Activated naive CD4-positive, alpha-beta T cell treated with anti-CD3 and anti-CD28 coated beads, Interleukin-2, amount 10 ng/mL, durations not matched to agents 7 days and 5 days (primary cell): ENCODE measurements around the gene EP300.

Experiments used
- CTCF ChIA-PET: fragments of 350-600 bp; sonication (Branson Sonifier 250); formaldehyde crosslinking; loops from one replicate; lab custom pipeline; 2021; ENCODE audit warnings: antibody characterized with exemption; lab: Charles Lee
- DNase-seq: peaks from one replicate; pipeline ENCODE4 v3.0.0-alpha.2; 2020
- H3K27ac Mint-ChIP-seq: one replicate; pipeline ENCODE4 v1.8.0; 2021; ENCODE audit warnings: mild to moderate bottlenecking, moderate library complexity, mixed read lengths
- H3K27me3 Mint-ChIP-seq: one replicate; pipeline ENCODE4 v1.8.0; 2021; ENCODE audit warnings: mild to moderate bottlenecking, mixed read lengths
- H3K36me3 Mint-ChIP-seq: one replicate; pipeline ENCODE4 v1.8.0; 2021; ENCODE audit warnings: mixed read lengths
- H3K4me1 Mint-ChIP-seq: one replicate; pipeline ENCODE4 v1.8.0; 2021; ENCODE audit warnings: mixed read lengths
- H3K4me3 Mint-ChIP-seq: one replicate; pipeline ENCODE4 v1.8.0; 2021; ENCODE audit warnings: mild to moderate bottlenecking, moderate library complexity, mixed read lengths
- H3K9me3 Mint-ChIP-seq: one replicate; pipeline ENCODE4 v1.8.0; 2021; ENCODE audit warnings: mixed read lengths

EP300 gene

GRCh38 chr22:41193829-41194228 is 101.4 kb downstream of the EP300 start:
- H3K9me3 Mint-ChIP-seq = no peaks in the 10 kb centered on the region
- DNase-seq = no peak
- no peak overlapping the region for H3K4me3 Mint-ChIP-seq
- CTCF ChIA-PET = interaction anchor here (1.9 kb wide), 1 partner anchor 271 kb away, joined by 5 read pairs; no protein-coding TSS in a partner anchor
- H3K4me1 Mint-ChIP-seq = peaks cover 11% of the 10 kb centered on the region
- no peak overlapping the region for H3K27ac Mint-ChIP-seq
- no peaks in the 10 kb centered on the region for H3K36me3 Mint-ChIP-seq
- H3K27me3 Mint-ChIP-seq = peaks cover 44% of the 10 kb centered on the region

- CTCF ChIA-PET = interaction anchor here (0.7 to 1.7 kb wide), 4 partner anchors 16 to 276 kb away, joined by 3 to 8 read pairs (median 3); no protein-coding TSS in a partner anchor
- peaks cover 68% of the 10 kb centered on the region for H3K27me3 Mint-ChIP-seq
- H3K36me3 Mint-ChIP-seq = no peaks in the 10 kb centered on the region
- no peaks in the 10 kb centered on the region for H3K9me3 Mint-ChIP-seq
- peak; percentile 89 for DNase-seq
- H3K4me3 Mint-ChIP-seq = peak overlapping the region; percentile 80
- peak overlapping the region; percentile 53 for H3K27ac Mint-ChIP-seq
- peaks cover 14% of the 10 kb centered on the region for H3K4me1 Mint-ChIP-seq
Measured at GRCh38 chr22:41197038-41197972, 104.9 kb downstream of the EP300 start.

GRCh38 chr22:41198027-41198580 is 105.7 kb downstream of the EP300 start:
- Mint-ChIP-seq H3K4me3 (peak overlapping the region; percentile 80), H3K4me1 (peaks cover 14% of the 10 kb centered on the region), H3K36me3 (no peaks in the 10 kb centered on the region), H3K9me3 (no peaks in the 10 kb centered on the region), H3K27ac (no peak overlapping the region), H3K27me3 (peaks cover 69% of the 10 kb centered on the region)
- CTCF ChIA-PET = interaction anchor here (0.7 to 1.7 kb wide), 5 partner anchors 17 to 277 kb away, joined by 3 to 8 read pairs (median 3); no protein-coding TSS in a partner anchor
- peak; percentile 76 for DNase-seq

GRCh38 chr22:41201141-41201540 is 108.7 kb downstream of the EP300 start:
- no peak for DNase-seq
- no peak overlapping the region for H3K4me3 Mint-ChIP-seq
- CTCF ChIA-PET = interaction anchor here (0.6 kb wide), 1 partner anchor 97 kb away, joined by 3 read pairs; no protein-coding TSS in a partner anchor
- H3K27ac Mint-ChIP-seq = no peak overlapping the region
- H3K9me3 Mint-ChIP-seq = no peaks in the 10 kb centered on the region
- no peaks in the 10 kb centered on the region for H3K36me3 Mint-ChIP-seq
- H3K4me1 Mint-ChIP-seq = peaks cover 32% of the 10 kb centered on the region
- peaks cover 81% of the 10 kb centered on the region for H3K27me3 Mint-ChIP-seq

- Mint-ChIP-seq H3K27ac (no peak overlapping the region), H3K36me3 (no peaks in the 10 kb centered on the region)
- CTCF ChIA-PET = no interaction called here
Measured at GRCh38 chr22:41203118-41203517, 110.7 kb downstream of the EP300 start.

GRCh38 chr22:41204066-41204465 is 111.7 kb downstream of the EP300 start:
- peak overlapping the region; percentile 75 for H3K27ac Mint-ChIP-seq
- peak overlapping the region; percentile 6 for H3K4me3 Mint-ChIP-seq
- H3K27me3 Mint-ChIP-seq = peaks cover 58% of the 10 kb centered on the region
- peaks cover 32% of the 10 kb centered on the region for H3K4me1 Mint-ChIP-seq
- H3K36me3 Mint-ChIP-seq = peaks cover 2% of the 10 kb centered on the region
- CTCF ChIA-PET = no interaction called here
- H3K9me3 Mint-ChIP-seq = no peaks in the 10 kb centered on the region
- no peak for DNase-seq

More at GRCh38 chr22:41203118-41203517, 110.7 kb downstream of the EP300 start:
- Mint-ChIP-seq H3K27me3 (peaks cover 64% of the 10 kb centered on the region), H3K9me3 (no peaks in the 10 kb centered on the region), H3K4me3 (no peak overlapping the region), H3K4me1 (peaks cover 37% of the 10 kb centered on the region)
- no peak for DNase-seq

GRCh38 chr22:41204992-41205900 is 112.9 kb downstream of the EP300 start, which contains the start of gene L3MBTL2:
Gene L3MBTL2 (plus strand): TSS chr22:41205312. CDS start chr22:41205363, 51 bp downstream.
- Mint-ChIP-seq H3K36me3 (peaks cover 8% of the 10 kb centered on the region), H3K27ac (peak within 1 kb of the TSS; percentile 84), H3K4me3 (peak within 1 kb of the TSS; percentile 80), H3K27me3 (peaks cover 46% of the 10 kb centered on the region), H3K9me3 (no peaks in the 10 kb centered on the region), H3K4me1 (peaks cover 29% of the 10 kb centered on the region)
- CTCF ChIA-PET = no interaction called here
- peak; percentile 100 for DNase-seq

- Mint-ChIP-seq H3K4me1 (peaks cover 29% of the 10 kb centered on the region), H3K27me3 (peaks cover 34% of the 10 kb centered on the region), H3K4me3 (peak overlapping the region; percentile 66), H3K9me3 (no peaks in the 10 kb centered on the region), H3K27ac (peak overlapping the region; percentile 60), H3K36me3 (peaks cover 13% of the 10 kb centered on the region)
- CTCF ChIA-PET = interaction anchor here (0.6 to 1.4 kb wide), 3 partner anchors 9 to 284 kb away, joined by 3 to 6 read pairs (median 3); no protein-coding TSS in a partner anchor
- DNase-seq = no peak
Measured at GRCh38 chr22:41206719-41207118, 114.3 kb downstream of the EP300 start.

- Mint-ChIP-seq H3K4me3 (no peak overlapping the region), H3K36me3 (peaks cover 42% of the 10 kb centered on the region), H3K27me3 (no peaks in the 10 kb centered on the region), H3K9me3 (no peaks in the 10 kb centered on the region), H3K27ac (no peak overlapping the region), H3K4me1 (peaks cover 31% of the 10 kb centered on the region)
- DNase-seq = no peak
- CTCF ChIA-PET = interaction anchor here (0.6 to 2.5 kb wide), 3 partner anchors 9 to 22 kb away, joined by 3 to 11 read pairs (median 3); no protein-coding TSS in a partner anchor
Measured at GRCh38 chr22:41215409-41215808, 123.0 kb downstream of the EP300 start.

GRCh38 chr22:41215926-41216325 is 123.5 kb downstream of the EP300 start:
- Mint-ChIP-seq H3K27me3 (no peaks in the 10 kb centered on the region), H3K4me3 (peak overlapping the region; percentile 31), H3K27ac (peak overlapping the region; percentile 78), H3K4me1 (peaks cover 31% of the 10 kb centered on the region), H3K9me3 (no peaks in the 10 kb centered on the region), H3K36me3 (peaks cover 37% of the 10 kb centered on the region)
- CTCF ChIA-PET = interaction anchor here (1.2 to 2.5 kb wide), 2 partner anchors 9 to 22 kb away, joined by 3 to 11 read pairs; no protein-coding TSS in a partner anchor
- no peak for DNase-seq

- Mint-ChIP-seq H3K4me3 (peak overlapping the region; percentile 38), H3K27me3 (no peaks in the 10 kb centered on the region), H3K4me1 (peaks cover 31% of the 10 kb centered on the region), H3K27ac (peak overlapping the region; percentile 78), H3K9me3 (no peaks in the 10 kb centered on the region), H3K36me3 (peaks cover 42% of the 10 kb centered on the region)
- CTCF ChIA-PET = interaction anchor here (0.7 to 2.9 kb wide), 5 partner anchors 10 to 295 kb away, joined by 3 to 11 read pairs (median 3); no protein-coding TSS in a partner anchor
- DNase-seq = no peak
Measured at GRCh38 chr22:41216984-41217383, 124.6 kb downstream of the EP300 start.

- peak; percentile 72 for DNase-seq
- no peaks in the 10 kb centered on the region for H3K27me3 Mint-ChIP-seq
- no peaks in the 10 kb centered on the region for H3K9me3 Mint-ChIP-seq
- H3K4me3 Mint-ChIP-seq = peak overlapping the region; percentile 38
- H3K27ac Mint-ChIP-seq = peak overlapping the region; percentile 78
- CTCF ChIA-PET = interaction anchor here (1.1 to 2.9 kb wide), 4 partner anchors 20 to 295 kb away, joined by 3 to 11 read pairs (median 7); no protein-coding TSS in a partner anchor
- H3K36me3 Mint-ChIP-seq = peaks cover 40% of the 10 kb centered on the region
- H3K4me1 Mint-ChIP-seq = peaks cover 31% of the 10 kb centered on the region
Measured at GRCh38 chr22:41217553-41218157, 125.3 kb downstream of the EP300 start.
